H9 (cell line): ENCODE measurements around the gene ANKS1B. TPM values are rescaled to one million over a fixed set of nuclear protein-coding genes. Genes with fewer than 3 reads are reported as not detected.

ENCODE experiments used
- DNase-seq: peaks from one replicate; pipeline ENCODE4 v3.0.0-alpha.2; 2017
- H2AFZ ChIP-seq: one replicate; pipeline ENCODE4 v1.6.1; 2013; ENCODE audit warnings: mild to moderate bottlenecking, low read length, control low read depth, moderate library complexity
- H2AK5ac ChIP-seq: 2 replicates; pipeline ENCODE4 v1.6.1; 2013; ENCODE audit warnings: low read length, control low read depth, mixed read lengths; ENCODE audit not compliant: insufficient read length
- H2BK120ac ChIP-seq: one replicate; pipeline ENCODE4 v1.6.1; 2013; ENCODE audit warnings: low read depth, mild to moderate bottlenecking, low read length, control low read depth, inconsistent platforms; ENCODE audit not compliant: poor library complexity, severe bottlenecking
- H2BK12ac ChIP-seq: 2 replicates; pipeline ENCODE4 v1.6.1; 2013; ENCODE audit warnings: low read length, control low read depth, mixed read lengths, low read depth; ENCODE audit not compliant: insufficient read length
- H2BK15ac ChIP-seq: 2 replicates; pipeline ENCODE4 v1.6.1; 2013; ENCODE audit warnings: low read depth, low read length, control low read depth
- H2BK20ac ChIP-seq: one replicate; pipeline ENCODE4 v1.6.1; 2013; ENCODE audit warnings: low read depth, mild to moderate bottlenecking, low read length, control low read depth, inconsistent platforms; ENCODE audit not compliant: poor library complexity, severe bottlenecking
- H2BK5ac ChIP-seq: 2 replicates; pipeline ENCODE4 v1.6.1; 2013; ENCODE audit warnings: low read length, control low read depth, mixed read lengths; ENCODE audit not compliant: insufficient read length
- H3K14ac ChIP-seq: 2 replicates; pipeline ENCODE4 v1.6.1; 2013; ENCODE audit warnings: low read length, control low read depth; ENCODE audit not compliant: insufficient read depth
- H3K18ac ChIP-seq: 2 replicates; pipeline ENCODE4 v1.6.1; 2013; ENCODE audit warnings: low read depth, mild to moderate bottlenecking, mixed read lengths, low read length, control low read depth; ENCODE audit not compliant: insufficient read length
- H3K23ac ChIP-seq: 2 replicates; pipeline ENCODE4 v1.6.1; 2013; ENCODE audit warnings: low read length, control low read depth, mixed read lengths, low read depth; ENCODE audit not compliant: insufficient read length
- H3K23me2 ChIP-seq: 2 replicates; pipeline ENCODE4 v1.6.1; 2013; ENCODE audit warnings: low read depth, mild to moderate bottlenecking, mixed read lengths, low read length, control low read depth; ENCODE audit not compliant: insufficient read length, poor library complexity, severe bottlenecking
- H3K27ac ChIP-seq: 2 replicates; pipeline ENCODE4 v1.5.1; 2013; ENCODE audit warnings: low read length, control low read depth, mixed read lengths, low read depth; ENCODE audit not compliant: insufficient read length
- H3K27me3 ChIP-seq: 2 replicates; pipeline ENCODE4 v1.6.1; 2013; ENCODE audit warnings: low read length, control low read depth, inconsistent platforms; ENCODE audit not compliant: insufficient read depth
- H3K4ac ChIP-seq: 2 replicates; pipeline ENCODE4 v1.6.1; 2013; ENCODE audit warnings: low read depth, mild to moderate bottlenecking, control low read depth, inconsistent platforms, low read length, moderate library complexity
- H3K4me1 ChIP-seq: 2 replicates; pipeline ENCODE4 v1.6.1; 2013; ENCODE audit warnings: low read length, control low read depth, inconsistent platforms; ENCODE audit not compliant: insufficient read depth
- H3K4me2 ChIP-seq: 2 replicates; pipeline ENCODE4 v1.6.1; 2013; ENCODE audit warnings: low read length, control low read depth, mixed read lengths; ENCODE audit not compliant: insufficient read length, insufficient read depth
- H3K56ac ChIP-seq: 2 replicates; pipeline ENCODE4 v1.6.1; 2013; ENCODE audit warnings: low read depth, mild to moderate bottlenecking, mixed read lengths, low read length, control low read depth; ENCODE audit not compliant: insufficient read length
- H3K79me1 ChIP-seq: 2 replicates; pipeline ENCODE4 v1.6.1; 2013; ENCODE audit warnings: low read depth, mild to moderate bottlenecking, moderate library complexity, low read length, control low read depth, inconsistent platforms; ENCODE audit not compliant: insufficient read depth, poor library complexity, severe bottlenecking
- H3K79me2 ChIP-seq: 2 replicates; pipeline ENCODE4 v1.6.1; 2013; ENCODE audit warnings: low read length, control low read depth, inconsistent platforms; ENCODE audit not compliant: insufficient read depth
- H3K9ac ChIP-seq: 2 replicates; pipeline ENCODE4 v1.6.1; 2013; ENCODE audit warnings: low read length, control low read depth, mixed read lengths; ENCODE audit not compliant: insufficient read length; ENCODE audit errors: extremely low read depth
- H3K9me3 ChIP-seq: one replicate; pipeline ENCODE4 v1.6.1; 2013; ENCODE audit warnings: low read depth, low read length, inconsistent platforms; ENCODE audit not compliant: control insufficient read depth
- H3T11ph ChIP-seq: one replicate; pipeline ENCODE4 v1.6.1; 2013; ENCODE audit warnings: mild to moderate bottlenecking, low read length, control low read depth, inconsistent platforms
- H4K20me1 ChIP-seq: one replicate; pipeline ENCODE4 v1.6.1; 2013; ENCODE audit not compliant: control insufficient read depth, insufficient read length, insufficient read depth
- H4K5ac ChIP-seq: 2 replicates; pipeline ENCODE4 v1.6.1; 2013; ENCODE audit warnings: low read depth, mild to moderate bottlenecking, mixed read lengths, low read length, control low read depth; ENCODE audit not compliant: insufficient read length
- H4K8ac ChIP-seq: replicated peaks from 2 replicates; pipeline ENCODE4 v1.6.1; 2013; ENCODE audit warnings: low read length, control low read depth, mixed read lengths, low read depth; ENCODE audit not compliant: insufficient read length
- H4K91ac ChIP-seq: 2 replicates; pipeline ENCODE4 v1.6.1; 2013; ENCODE audit warnings: low read depth, mild to moderate bottlenecking, moderate library complexity, mixed read lengths, low read length, control low read depth; ENCODE audit not compliant: insufficient read length
- H3K27ac Mint-ChIP-seq, 3 experiments: 2 replicates in 2 of 3; 3 replicates in 1 of 3; pipeline ENCODE4 v1.8.0; 2020 to 2021; ENCODE audit warnings: mixed read lengths in 3 of 3, mild to moderate bottlenecking in 1 of 3, moderate library complexity in 1 of 3
- H3K27me3 Mint-ChIP-seq: 2 replicates; pipeline ENCODE4 v1.8.0; 2021; ENCODE audit warnings: low read depth, mild to moderate bottlenecking, moderate library complexity, mixed read lengths
- H3K36me3 Mint-ChIP-seq, 3 experiments: 2 replicates in 2 of 3; 3 replicates in 1 of 3; pipeline ENCODE4 v1.8.0; 2020 to 2021; ENCODE audit warnings: low read depth in 3 of 3, mixed read lengths in 3 of 3; ENCODE audit not compliant: insufficient read depth in 1 of 3
- H3K4me1 Mint-ChIP-seq, 2 experiments: 2 replicates each; pipeline ENCODE4 v1.8.0; 2020; ENCODE audit warnings: mixed read lengths in 2 of 2
- H3K4me3 Mint-ChIP-seq, 2 experiments: 2 replicates in 1 of 2; 3 replicates in 1 of 2; pipeline ENCODE4 v1.8.0; 2020 to 2021; ENCODE audit warnings: mild to moderate bottlenecking in 2 of 2, mixed read lengths in 2 of 2, moderate library complexity in 1 of 2
- H3K9me3 Mint-ChIP-seq, 2 experiments: 2 replicates in 1 of 2; 3 replicates in 1 of 2; pipeline ENCODE4 v1.8.0; 2020; ENCODE audit warnings: mild to moderate bottlenecking in 2 of 2, mixed read lengths in 2 of 2, moderate library complexity in 1 of 2
- CTCF ChIP-seq: fragments of 200-600 bp; sonication (generic); conservative IDR thresholded peaks from 3 replicates; pipeline ENCODE4 v1.8.0; 2021; ENCODE audit warnings: antibody characterized with exemption, mild to moderate bottlenecking
- WGBS: extraction: QIAGEN DNeasy Blood & Tissue Kit; methylation state at CpG from one replicate; pipeline ENCODE4 v1.1.7; 2013; ENCODE audit warnings: missing lambda C conversion rate, low lambda C conversion rate, mixed read lengths; ENCODE audit not compliant: insufficient read length; ENCODE audit errors: extremely low coverage; 5-methylcytosine and 5-hydroxymethylcytosine counted together
- total RNA-seq: library from RNA; stranded (reverse); gene quantifications from 2 replicates; pipeline ENCODE4 v1.2.1, GENCODE V29; 2021

Gene ANKS1B
- total RNA-seq, 1 experiment from 2014 or later = 4.1 TPM

GRCh38 chr12:99370421-99371138 lies 614.2 kb downstream of the ANKS1B start:
- H3K4me1 ChIP-seq = no peaks in the 10 kb centered on the region
- H3K79me1 ChIP-seq = no peaks in the 10 kb centered on the region
- H2BK15ac ChIP-seq = no peak overlapping the region
- TF ChIP-seq CTCF = no peak
- no peak overlapping the region for H2AFZ ChIP-seq
- no peaks in the 10 kb centered on the region for H3K9me3 Mint-ChIP-seq
- no peaks in the 10 kb centered on the region for H3K27me3 Mint-ChIP-seq
- H4K91ac ChIP-seq = no peak overlapping the region
- H3K14ac ChIP-seq = no peak overlapping the region
- no peaks in the 10 kb centered on the region for H3K36me3 Mint-ChIP-seq
- H2BK20ac ChIP-seq = no peak overlapping the region
- no peak overlapping the region for H4K8ac ChIP-seq
- no peak overlapping the region for H2BK120ac ChIP-seq
- no peak overlapping the region for H3K4me3 Mint-ChIP-seq
- H3T11ph ChIP-seq = no peak overlapping the region
- no peak overlapping the region for H3K4ac ChIP-seq
- H3K4me1 Mint-ChIP-seq = 0 out of 4 replicates have a peak, but pooled peaks cover 0 to 7% of the 10 kb centered on the region in 2 experiments
- no peaks in the 10 kb centered on the region for H4K20me1 ChIP-seq
- H3K27ac ChIP-seq = no peak overlapping the region
- no peak for DNase-seq
- no peak overlapping the region for H2BK5ac ChIP-seq
- H3K27me3 ChIP-seq = no peaks in the 10 kb centered on the region
- no peak overlapping the region; a peak in 1 of 7 replicates for H3K27ac Mint-ChIP-seq
- H2AK5ac ChIP-seq = no peak overlapping the region
- WGBS = no CpG with 5 or more reads among the region's 1 CpG
- no peak overlapping the region for H3K23ac ChIP-seq
- no peak overlapping the region for H3K18ac ChIP-seq
- H4K5ac ChIP-seq = no peak overlapping the region
- H3K23me2 ChIP-seq = no peaks in the 10 kb centered on the region
- H3K9ac ChIP-seq = no peak overlapping the region
- no peak overlapping the region for H2BK12ac ChIP-seq
- H3K9me3 ChIP-seq = no peaks in the 10 kb centered on the region
- no peak overlapping the region for H3K4me2 ChIP-seq
- H3K56ac ChIP-seq = no peak overlapping the region
- no peaks in the 10 kb centered on the region for H3K79me2 ChIP-seq
